ENCODE data around the gene TBC1D14.

TBC1D14 gene

DNA sequence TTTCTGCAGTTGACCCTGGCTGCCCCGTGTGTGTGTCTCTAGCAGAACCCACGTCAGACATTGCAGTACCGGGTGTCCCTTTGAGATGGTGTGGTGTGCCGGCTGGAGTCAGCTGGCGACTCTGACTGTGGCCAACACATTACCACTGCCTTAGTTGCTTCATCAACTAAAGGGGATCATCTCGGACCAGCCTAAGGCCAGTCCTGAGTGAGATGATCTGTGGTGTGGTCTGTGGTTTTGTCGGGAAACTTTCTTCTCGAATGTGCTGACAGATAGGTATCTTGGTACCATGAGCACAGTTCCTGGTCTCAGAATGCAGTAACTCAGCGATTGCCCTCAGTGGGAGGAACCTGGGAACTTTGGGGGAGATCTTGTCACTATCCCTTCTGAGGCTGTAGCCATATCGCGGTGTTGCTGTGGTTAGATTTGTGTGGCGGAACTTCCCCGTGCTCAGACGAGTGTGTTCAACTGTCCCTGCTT, 15.8 kb downstream of the TBC1D14 start:
- Mint-ChIP-seq H3K9me3 (no peaks in the 10 kb centered on the region), H3K36me3 (ENCODE audit: low read depth) (peaks cover 44% of the 10 kb centered on the region), H3K4me3 (peak overlapping the region; percentile 4), H3K27me3 (no peaks in the 10 kb centered on the region), H3K27ac (peak overlapping the region; percentile 66), H3K4me1 (peaks cover 69% of the 10 kb centered on the region)
- ATAC-seq: peak; percentile 53
- DNase-seq: peak; percentile 25

DNA sequence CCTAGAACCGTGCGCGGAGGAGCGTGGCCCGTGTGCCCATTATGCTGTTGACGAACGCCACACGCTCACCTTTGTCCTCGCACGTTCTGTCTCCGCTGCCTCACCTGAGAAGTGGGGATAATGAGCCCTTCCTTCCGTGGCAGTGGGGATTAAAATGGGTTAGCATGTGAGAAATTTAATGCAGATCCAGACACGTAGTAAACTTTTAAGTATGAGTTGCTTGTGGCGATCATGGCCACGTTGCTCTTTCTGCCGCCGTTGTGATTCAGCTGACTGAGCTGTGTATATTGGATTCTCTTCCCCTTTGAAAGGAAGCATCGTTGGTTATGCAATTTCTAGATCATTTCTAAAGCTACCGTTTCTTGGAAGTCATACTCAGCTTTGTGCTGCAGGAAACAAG, 16.5 kb downstream of the TBC1D14 start:
- Mint-ChIP-seq H3K9me3 (no peaks in the 10 kb centered on the region), H3K27me3 (no peaks in the 10 kb centered on the region), H3K36me3 (ENCODE audit: low read depth) (peaks cover 44% of the 10 kb centered on the region), H3K4me1 (peaks cover 63% of the 10 kb centered on the region), H3K4me3 (peak overlapping the region; percentile 45), H3K27ac (peak overlapping the region; percentile 66)
- DNase-seq (no peak), ATAC-seq (no peak)

DNA sequence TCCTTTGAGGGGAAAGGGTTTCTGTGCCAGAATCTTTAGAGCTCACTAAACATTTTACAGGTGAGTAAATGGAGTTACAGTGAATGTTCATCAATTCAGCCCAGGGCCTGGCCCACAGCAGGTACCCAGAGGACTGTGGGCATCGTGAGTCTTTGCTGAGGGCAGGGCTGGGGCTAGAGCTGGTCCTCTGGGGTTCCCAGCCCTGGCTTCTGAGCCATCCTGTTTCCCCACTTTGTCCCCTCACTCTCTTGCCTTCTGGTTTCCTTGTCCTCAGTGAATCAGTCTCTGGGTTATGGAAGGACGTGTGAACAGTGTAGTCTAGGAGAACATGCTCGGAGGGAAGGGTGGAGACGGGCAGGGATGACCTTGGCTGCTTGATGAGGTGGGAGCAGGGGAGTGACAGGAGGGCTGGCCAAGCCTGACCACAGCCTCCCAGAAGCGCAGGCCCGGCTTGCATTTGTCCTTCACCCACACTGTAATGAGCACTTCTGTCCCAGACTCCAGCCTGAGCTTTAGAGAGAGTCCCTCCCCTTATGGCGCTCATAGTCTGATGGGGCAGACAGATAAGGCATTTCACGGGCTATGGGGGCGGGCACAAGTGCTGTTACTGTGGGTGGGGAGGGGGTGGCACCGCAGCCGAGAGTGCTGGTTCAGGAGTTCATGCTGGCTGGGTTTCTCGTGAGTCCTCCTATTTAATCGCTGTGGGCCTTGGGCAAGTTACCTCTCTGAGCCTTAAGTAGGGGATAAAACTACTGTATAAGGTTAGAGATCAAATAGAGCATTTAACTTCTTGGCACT, 17.3 kb downstream of the TBC1D14 start:
- H3K27ac Mint-ChIP-seq: peak overlapping the region; percentile 11
- no peaks in the 10 kb centered on the region for H3K9me3 Mint-ChIP-seq
- peak; percentile 30 for DNase-seq
- no peaks in the 10 kb centered on the region for H3K27me3 Mint-ChIP-seq
- peaks cover 62% of the 10 kb centered on the region for H3K4me1 Mint-ChIP-seq
- peak overlapping the region; percentile 45 for H3K4me3 Mint-ChIP-seq
- peak; percentile 26 for ATAC-seq
- H3K36me3 Mint-ChIP-seq (ENCODE audit: low read depth): peaks cover 45% of the 10 kb centered on the region

DNA sequence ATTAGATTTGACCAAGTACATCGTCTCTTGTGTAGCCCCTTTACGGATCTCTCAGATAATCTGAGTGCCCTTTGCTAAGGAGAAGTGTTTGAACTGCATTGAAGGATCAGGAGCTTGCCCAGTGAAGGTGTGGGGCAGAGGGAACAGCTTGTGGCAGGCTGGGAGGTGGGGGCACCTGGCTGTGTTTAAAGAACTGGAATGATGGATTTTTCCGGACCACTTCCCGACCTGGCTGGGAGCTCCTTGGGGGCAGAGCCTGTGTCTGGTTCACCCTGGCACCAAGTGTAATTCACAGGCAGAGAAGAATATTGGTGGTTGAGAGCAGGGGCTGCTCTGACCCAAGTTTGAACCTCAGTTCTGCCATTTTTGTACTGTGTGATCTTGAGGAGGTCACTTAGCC, 18.5 kb downstream of the TBC1D14 start:
- peaks cover 52% of the 10 kb centered on the region for H3K4me1 Mint-ChIP-seq
- no peak overlapping the region for H3K4me3 Mint-ChIP-seq
- ATAC-seq (no peak), DNase-seq (no peak)
- H3K9me3 Mint-ChIP-seq: no peaks in the 10 kb centered on the region
- no peaks in the 10 kb centered on the region for H3K27me3 Mint-ChIP-seq
- H3K36me3 Mint-ChIP-seq (ENCODE audit: low read depth): peaks cover 46% of the 10 kb centered on the region
- H3K27ac Mint-ChIP-seq: no peak overlapping the region

DNA sequence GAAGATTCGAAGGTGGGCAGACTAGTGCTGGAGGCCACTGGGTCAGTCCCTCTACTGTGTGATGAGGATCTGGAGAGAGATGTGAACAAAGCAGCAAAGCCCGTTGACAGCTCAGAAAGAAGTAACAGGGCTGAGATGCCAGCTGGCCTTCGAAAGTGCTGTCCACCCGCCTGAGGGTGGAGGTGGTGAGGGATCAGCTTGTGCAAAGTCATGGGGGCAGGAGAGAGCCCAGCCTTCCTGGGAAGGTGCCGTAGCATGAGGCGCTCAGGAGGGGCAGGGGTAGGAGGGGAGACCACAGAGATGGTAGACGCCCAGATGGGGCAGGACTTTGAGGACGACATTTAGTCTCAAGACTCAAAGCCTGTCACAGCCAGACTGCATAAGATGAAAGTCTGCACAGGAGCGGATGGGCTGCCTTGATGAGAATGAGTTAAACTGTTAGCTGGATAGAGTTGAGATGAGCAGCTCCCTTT, 19.7 kb downstream of the TBC1D14 start:
- Mint-ChIP-seq H3K36me3 (ENCODE audit: low read depth) (peaks cover 45% of the 10 kb centered on the region), H3K4me3 (no peak overlapping the region), H3K4me1 (peaks cover 58% of the 10 kb centered on the region), H3K27ac (peak overlapping the region; percentile 29), H3K9me3 (no peaks in the 10 kb centered on the region), H3K27me3 (no peaks in the 10 kb centered on the region)
- DNase-seq (no peak), ATAC-seq (no peak)

DNA sequence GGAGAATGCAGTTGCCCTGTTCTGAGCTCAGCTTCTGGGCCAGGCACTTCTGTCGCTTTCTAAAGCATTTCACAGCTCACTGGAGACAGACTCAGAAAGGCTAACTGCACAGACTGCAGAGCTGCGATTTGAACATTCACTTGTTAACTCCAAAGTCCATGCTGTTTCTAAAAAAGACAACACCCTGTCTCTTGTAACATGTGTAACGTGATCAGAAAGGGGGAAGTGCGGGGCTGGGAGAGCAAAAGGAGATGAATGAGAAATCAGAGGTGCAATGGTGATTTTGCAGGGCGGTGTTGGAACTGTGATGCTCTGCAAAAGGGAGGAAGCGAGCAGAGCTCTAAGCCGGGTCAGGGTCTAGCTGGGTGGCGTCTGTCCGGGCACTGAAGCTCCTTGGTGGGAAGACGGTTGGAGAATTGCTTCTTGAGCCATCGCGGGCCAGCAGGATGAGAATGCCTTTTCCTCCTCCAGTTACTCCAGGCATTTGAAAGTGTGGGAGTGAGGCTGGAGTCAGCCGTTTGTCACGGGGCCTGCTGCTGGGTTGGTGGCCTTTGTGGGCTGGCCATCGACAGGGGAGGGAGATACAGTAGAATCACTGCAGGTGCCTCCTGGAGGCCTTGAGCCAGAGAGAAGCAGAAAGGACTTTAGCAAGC, 20.3 kb downstream of the TBC1D14 start:
- no peak for ATAC-seq
- Mint-ChIP-seq H3K4me1 (peaks cover 55% of the 10 kb centered on the region), H3K27me3 (no peaks in the 10 kb centered on the region), H3K4me3 (no peak overlapping the region), H3K9me3 (no peaks in the 10 kb centered on the region), H3K36me3 (ENCODE audit: low read depth) (peaks cover 41% of the 10 kb centered on the region), H3K27ac (no peak overlapping the region)
- no peak for DNase-seq

DNA sequence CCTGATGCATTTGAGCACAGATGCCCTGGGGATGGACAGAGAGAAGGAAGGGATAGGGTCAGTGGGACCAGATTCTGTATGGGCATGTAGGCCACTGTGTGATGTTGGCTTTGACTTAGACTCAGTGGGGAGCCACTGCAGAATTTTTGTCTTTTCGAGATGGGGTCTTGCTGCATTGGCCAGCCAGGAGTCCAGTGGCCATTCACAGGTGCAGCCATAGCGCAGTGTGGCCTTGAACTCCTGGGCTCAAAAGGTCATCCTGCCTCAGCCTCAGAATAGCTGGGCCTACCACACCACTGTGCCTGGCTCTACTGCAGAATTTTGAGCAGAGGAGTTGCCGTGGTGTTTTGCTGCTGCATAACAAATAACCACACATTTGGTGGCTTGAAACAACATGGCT, 22.8 kb downstream of the TBC1D14 start:
- Mint-ChIP-seq H3K9me3 (no peaks in the 10 kb centered on the region), H3K36me3 (ENCODE audit: low read depth) (peaks cover 26% of the 10 kb centered on the region)
- ATAC-seq: no peak

DNA sequence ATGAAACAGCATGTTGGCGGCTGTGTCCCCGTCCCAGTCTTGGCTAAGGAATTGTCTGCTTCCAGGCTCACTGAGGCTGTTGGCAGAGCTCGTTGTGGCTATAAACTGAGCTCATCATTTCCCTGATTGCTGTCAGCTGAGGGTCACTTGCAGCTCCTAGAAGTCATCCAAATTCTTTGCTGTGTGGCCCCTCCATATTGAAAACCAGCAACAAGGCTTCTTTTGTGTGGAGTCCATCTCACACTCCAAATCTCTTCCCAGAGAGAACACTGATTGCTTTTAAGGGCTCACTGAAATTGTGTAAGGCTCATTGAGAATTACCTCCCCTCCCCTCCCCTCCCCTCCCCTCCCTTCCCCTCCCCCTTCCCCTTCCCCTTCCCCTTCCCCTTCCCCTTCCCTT, 23.3 kb downstream of the TBC1D14 start:
- Mint-ChIP-seq H3K36me3 (ENCODE audit: low read depth) (peaks cover 24% of the 10 kb centered on the region), H3K27me3 (no peaks in the 10 kb centered on the region), H3K27ac (no peak overlapping the region), H3K4me1 (peaks cover 39% of the 10 kb centered on the region), H3K9me3 (no peaks in the 10 kb centered on the region), H3K4me3 (no peak overlapping the region)
- DNase-seq: no peak
- no peak for ATAC-seq

More for the DNA sequence above, 22.8 kb downstream of the TBC1D14 start:
- Mint-ChIP-seq H3K4me1 (peaks cover 42% of the 10 kb centered on the region), H3K4me3 (no peak overlapping the region), H3K27ac (no peak overlapping the region), H3K27me3 (no peaks in the 10 kb centered on the region)
- DNase-seq: no peak

DNA sequence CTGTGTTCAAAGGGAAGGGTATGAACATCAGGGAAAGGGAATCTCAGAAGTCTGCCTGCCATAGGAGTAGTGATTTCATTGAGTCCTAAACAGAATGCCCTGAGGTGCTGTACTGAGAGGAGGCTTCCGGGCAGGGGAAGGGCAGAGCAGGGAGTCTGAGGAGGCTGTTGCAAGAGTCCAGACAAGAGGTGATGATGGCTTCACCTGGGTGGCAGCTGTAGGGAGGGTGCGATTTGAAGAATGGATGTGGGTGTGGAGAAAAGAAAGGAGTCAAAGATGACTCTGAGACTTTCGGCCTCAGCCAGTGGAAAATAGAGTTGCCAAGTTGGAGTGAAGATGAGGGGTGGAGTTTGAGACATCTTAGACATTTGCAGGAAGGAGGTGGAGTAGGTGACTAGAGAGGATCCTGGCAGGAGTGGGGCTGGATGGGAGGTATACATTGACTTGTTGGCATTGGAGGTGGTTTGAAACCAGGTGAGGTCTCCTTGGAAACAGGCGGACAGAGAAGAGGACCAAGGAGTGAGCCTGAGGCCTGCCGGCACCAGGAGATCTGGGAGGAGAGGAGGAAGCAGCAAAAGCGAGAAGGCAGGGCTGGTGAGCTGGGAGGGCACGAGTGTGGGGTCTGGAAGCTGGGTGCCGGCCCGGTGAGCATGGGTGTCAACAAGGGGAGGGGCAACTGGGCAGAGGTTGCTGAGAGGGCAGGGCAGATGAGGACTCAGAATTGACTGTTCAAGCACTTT, 24.2 kb downstream of the TBC1D14 start:
- peaks cover 40% of the 10 kb centered on the region for H3K4me1 Mint-ChIP-seq

DNA sequence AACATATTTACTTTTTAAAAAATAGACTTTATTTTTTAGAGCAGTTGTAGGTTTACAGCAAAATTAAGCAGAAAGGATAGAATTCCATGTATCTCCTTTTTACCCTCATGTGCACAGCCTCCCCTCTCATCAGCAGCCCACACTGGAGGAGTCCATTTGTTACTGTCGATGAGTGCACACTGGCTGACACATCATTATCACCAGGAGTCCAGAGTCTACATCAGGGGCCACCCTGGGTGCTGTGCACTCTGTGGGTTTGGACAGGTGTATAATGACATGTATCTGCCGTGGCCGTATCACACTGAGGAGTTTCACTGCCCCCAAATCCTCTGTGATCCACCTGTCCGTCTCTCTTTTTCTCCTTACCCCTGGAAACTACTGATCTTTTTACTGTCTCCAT, 26.3 kb downstream of the TBC1D14 start:
- Mint-ChIP-seq H3K27me3 (no peaks in the 10 kb centered on the region), H3K27ac (no peak overlapping the region), H3K36me3 (ENCODE audit: low read depth) (peaks cover 19% of the 10 kb centered on the region), H3K4me3 (no peak overlapping the region), H3K4me1 (peaks cover 50% of the 10 kb centered on the region), H3K9me3 (no peaks in the 10 kb centered on the region)
- ATAC-seq: no peak
- no peak for DNase-seq

More for the DNA sequence above, 24.2 kb downstream of the TBC1D14 start:
- no peak overlapping the region for H3K4me3 Mint-ChIP-seq
- H3K9me3 Mint-ChIP-seq: no peaks in the 10 kb centered on the region
- no peaks in the 10 kb centered on the region for H3K27me3 Mint-ChIP-seq
- peaks cover 20% of the 10 kb centered on the region for H3K36me3 Mint-ChIP-seq (ENCODE audit: low read depth)
- ATAC-seq (no peak), DNase-seq (no peak)
- peak overlapping the region; percentile 44 for H3K27ac Mint-ChIP-seq

DNA sequence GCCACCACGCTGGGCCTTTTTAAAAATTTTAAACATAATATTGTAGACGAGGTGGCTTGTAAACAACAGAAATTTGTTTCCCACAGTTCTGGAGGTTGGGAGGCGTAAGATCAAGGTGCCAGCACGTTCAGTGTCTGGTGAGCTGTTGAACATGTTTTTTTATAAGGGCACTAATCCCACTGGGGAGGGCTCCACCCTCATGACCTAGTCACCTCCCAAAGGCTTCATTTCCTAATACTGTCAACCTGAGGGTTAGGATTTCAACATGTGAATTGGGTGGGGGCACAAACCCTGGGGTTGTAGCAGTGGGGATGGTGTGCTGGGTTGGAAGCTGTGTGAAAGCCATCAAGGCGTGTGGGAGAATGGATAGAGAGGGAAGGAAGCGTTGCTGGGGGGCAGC, 27.6 kb downstream of the TBC1D14 start:
- Mint-ChIP-seq H3K27ac (no peak overlapping the region), H3K9me3 (no peaks in the 10 kb centered on the region), H3K27me3 (no peaks in the 10 kb centered on the region), H3K4me3 (no peak overlapping the region), H3K4me1 (peaks cover 62% of the 10 kb centered on the region), H3K36me3 (ENCODE audit: low read depth) (peaks cover 16% of the 10 kb centered on the region)
- no peak for DNase-seq
- no peak for ATAC-seq

DNA sequence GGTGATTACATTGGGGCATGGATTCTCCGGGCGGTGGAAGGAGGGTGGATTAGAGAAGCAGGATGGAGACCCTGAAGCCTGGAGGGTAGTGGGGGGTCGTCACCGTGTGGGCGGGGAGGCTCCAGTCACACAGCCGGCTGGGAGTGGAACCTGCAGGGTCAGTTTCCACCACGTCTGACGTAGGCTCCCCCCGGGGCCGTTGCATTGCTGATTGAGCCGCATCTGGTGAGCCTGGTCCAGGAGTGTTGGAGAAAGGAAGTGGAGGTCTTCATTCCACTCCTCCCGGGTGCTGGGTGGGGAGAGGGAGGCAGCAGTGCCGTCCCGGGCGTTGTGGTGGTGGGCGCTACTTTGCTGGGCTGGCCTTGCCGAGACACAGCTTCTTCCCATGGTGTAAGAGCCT, 28.1 kb downstream of the TBC1D14 start:
- Mint-ChIP-seq H3K4me1 (peaks cover 68% of the 10 kb centered on the region), H3K4me3 (no peak overlapping the region), H3K27ac (no peak overlapping the region), H3K36me3 (ENCODE audit: low read depth) (peaks cover 15% of the 10 kb centered on the region), H3K9me3 (no peaks in the 10 kb centered on the region), H3K27me3 (no peaks in the 10 kb centered on the region)
- ATAC-seq (no peak), DNase-seq (no peak)

DNA sequence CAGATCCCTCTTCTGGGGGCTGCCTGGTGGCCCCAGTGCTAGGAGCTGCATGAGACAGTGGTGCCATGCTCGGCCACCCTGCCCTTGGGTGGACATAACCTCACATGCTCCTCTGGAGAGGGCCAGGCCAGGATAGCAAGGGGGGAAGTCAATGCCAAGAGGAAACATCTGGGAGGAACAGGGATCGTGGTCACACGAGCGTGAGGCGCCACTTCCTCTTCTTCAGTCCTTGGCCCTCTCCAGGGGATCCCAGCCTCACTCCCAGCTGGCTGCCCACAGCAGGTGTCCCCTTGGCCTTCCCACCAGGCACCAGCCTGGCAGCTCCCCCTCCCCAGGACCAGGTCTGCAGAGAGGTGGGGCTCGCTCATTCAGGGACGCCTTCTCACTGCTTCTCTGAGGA, 28.6 kb downstream of the TBC1D14 start:
- DNase-seq (no peak), ATAC-seq (no peak)
- no peaks in the 10 kb centered on the region for H3K27me3 Mint-ChIP-seq
- H3K36me3 Mint-ChIP-seq (ENCODE audit: low read depth): peaks cover 15% of the 10 kb centered on the region
- H3K27ac Mint-ChIP-seq: no peak overlapping the region
- H3K4me1 Mint-ChIP-seq: peaks cover 72% of the 10 kb centered on the region
- H3K9me3 Mint-ChIP-seq: no peaks in the 10 kb centered on the region
- H3K4me3 Mint-ChIP-seq: no peak overlapping the region

DNA sequence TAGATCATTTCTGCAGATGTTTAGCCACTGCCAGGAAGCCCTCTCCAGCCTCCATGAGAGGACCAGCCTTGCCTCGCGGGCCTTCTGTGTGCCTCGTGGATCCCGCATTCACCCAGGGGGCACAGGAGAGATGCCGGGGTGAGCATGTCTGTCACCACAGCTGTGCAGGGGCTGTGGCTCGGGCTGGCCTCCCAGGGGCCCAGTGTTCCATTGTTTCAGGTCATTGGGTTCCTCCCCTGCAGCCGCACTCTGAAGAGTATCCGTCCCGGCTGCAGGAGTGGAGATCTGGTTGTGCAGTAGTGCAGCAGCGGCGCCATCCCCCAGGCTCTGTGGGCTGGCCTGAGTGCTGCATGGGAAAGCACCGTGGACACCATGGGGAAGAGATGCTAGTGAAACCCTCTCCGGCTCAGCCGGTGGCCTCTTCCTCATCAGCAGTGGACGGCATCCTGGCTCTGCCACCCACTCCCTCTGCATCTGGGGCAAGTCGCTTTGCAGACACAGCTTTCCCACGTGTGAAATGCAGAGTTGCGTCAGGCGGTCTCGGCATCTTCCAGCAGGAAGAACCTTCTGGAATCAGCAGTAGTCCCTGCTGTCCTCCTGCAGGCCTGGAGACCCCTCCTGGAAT, 29.1 kb downstream of the TBC1D14 start:
- no peak for ATAC-seq

More for the DNA sequence above, 29.1 kb downstream of the TBC1D14 start:
- no peaks in the 10 kb centered on the region for H3K27me3 Mint-ChIP-seq
- peaks cover 13% of the 10 kb centered on the region for H3K36me3 Mint-ChIP-seq (ENCODE audit: low read depth)
- H3K4me1 Mint-ChIP-seq: peaks cover 72% of the 10 kb centered on the region
- H3K9me3 Mint-ChIP-seq: no peaks in the 10 kb centered on the region
- H3K4me3 Mint-ChIP-seq: no peak overlapping the region
- no peak overlapping the region for H3K27ac Mint-ChIP-seq
- DNase-seq: no peak

All from activated naive CD8-positive, alpha-beta T cell treated with anti-CD3 and anti-CD28 coated beads, Interleukin-2, amount 50 U/mL, for 24 hours (primary cell).